HG03159 (cell line): ENCODE data around the gene SGSM1.

ENCODE experiments used
- ATAC-seq: cut with Tn5 transposase; IDR thresholded peaks from one replicate; pipeline ENCODE4 v1.9.1; 2021; ENCODE audit warnings: mild to moderate bottlenecking, moderate library complexity; ENCODE audit not compliant: unreplicated experiment

Gene SGSM1

GRCh38 chr22:24975813-24976341 lies 169.9 kb downstream of the SGSM1 start:
- ATAC-seq, result no peak

GRCh38 chr22:24976442-24977218 lies 170.6 kb downstream of the SGSM1 start:
- no peak for ATAC-seq
